HG03354 (cell line): ENCODE data around the gene DGKB.
"Not testable (repeated sequence)": the region's sequence is repeated elsewhere in the genome, so short reads cannot be mapped to it uniquely, and the experiment has no call there.

Experiments
- ATAC-seq: cut with Tn5 transposase; IDR thresholded peaks from one replicate; pipeline ENCODE4 v1.9.1; 2021; ENCODE audit warnings: mild to moderate bottlenecking; ENCODE audit not compliant: unreplicated experiment, poor library complexity, severe bottlenecking

Gene DGKB

DNA sequence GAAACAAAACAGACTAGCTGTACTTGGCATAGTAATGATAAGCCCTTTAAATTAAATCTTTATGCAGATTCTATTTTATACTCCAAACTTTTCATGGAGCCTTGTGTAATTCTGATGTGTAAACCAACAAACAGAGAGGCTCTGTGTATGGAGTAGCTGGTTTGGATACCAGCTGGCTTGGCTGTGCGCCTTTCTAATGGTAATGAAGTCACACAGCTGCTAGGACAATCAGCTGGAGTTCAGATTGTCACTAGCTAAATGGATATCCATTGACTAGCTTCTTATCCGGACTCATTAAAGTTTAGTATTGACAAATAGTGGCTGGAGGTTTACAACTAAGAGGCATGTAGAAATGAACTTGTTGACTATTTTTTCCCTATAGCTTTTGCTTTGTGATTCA is 398.4 kb downstream of the DGKB start:
- ATAC-seq: no peak

DNA sequence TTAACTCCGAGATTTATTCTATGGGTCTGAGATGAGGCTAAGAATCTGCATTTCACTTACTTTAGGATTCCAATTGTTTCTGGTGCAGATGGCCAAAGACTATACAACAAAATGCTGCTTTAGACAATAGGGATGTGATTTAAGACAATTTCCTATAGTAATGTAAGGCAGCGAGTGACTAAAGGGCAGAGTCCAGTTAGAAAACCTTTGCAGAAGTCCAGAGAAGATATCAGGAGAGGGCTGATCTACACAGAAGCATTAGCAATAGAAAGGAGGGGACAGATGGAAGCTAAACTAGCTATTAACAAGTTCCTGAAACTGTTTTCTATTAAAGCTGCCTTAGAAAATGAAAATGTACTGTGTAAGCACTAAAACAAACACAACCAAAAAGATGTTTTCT is 398.9 kb downstream of the DGKB start:
- no peak for ATAC-seq

DNA sequence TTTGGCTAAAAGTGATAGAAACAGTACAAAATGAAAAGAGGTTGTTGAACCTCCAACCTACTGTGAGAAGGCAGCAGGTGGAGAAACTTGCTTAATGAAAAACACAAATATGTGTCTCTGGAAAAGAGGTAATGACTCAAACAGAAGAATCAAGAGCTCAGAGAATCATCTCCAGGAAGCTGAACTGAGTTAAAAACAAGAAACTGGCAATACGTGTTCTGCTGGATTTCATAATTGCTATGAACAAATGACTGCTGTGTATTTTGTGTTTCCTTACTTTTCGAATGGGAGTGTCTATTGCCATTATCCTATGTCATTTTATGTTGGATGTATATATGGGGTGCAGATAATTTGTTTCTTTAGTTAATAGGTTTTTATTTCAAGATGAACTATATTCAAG is 401.1 kb downstream of the DGKB start:
- ATAC-seq: no peak

DNA sequence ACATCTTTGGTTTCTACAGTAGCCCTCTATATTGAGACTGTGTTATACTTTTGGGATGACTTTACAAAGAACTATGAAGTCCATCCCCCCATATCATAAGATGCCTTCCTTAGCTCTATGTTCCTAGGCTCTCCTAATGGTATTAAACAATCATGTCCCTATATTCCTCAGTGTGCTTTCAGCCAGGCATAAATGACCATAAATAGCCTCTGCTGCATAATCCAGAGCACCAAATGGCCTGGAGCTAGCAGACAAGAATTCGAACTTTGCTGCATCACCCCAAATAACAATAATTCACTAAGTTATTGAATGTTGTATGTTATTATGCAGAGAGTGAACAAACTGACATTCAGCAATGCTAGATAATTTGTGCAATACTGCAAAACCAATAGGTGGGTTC is 405.2 kb downstream of the DGKB start:
- no peak for ATAC-seq

DNA sequence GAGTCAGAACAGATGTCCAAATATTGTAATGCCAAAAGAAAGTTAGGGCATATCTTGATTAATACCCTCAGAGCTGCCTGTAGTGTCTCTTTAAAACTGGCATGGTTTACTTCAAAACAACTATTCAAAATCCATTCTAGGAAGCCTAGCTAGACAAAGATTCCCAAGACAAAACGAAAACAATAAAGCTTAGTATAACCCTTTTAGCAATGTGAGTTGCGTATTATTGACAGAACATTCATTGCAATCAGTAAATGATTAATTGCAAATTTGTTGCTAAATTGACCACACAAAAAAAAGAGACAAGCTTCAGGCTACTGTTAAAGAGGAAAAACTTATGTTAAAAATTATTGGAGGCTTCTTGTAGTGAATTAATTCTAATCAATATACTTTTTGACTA is 406.9 kb downstream of the DGKB start:
- ATAC-seq: no peak

DNA sequence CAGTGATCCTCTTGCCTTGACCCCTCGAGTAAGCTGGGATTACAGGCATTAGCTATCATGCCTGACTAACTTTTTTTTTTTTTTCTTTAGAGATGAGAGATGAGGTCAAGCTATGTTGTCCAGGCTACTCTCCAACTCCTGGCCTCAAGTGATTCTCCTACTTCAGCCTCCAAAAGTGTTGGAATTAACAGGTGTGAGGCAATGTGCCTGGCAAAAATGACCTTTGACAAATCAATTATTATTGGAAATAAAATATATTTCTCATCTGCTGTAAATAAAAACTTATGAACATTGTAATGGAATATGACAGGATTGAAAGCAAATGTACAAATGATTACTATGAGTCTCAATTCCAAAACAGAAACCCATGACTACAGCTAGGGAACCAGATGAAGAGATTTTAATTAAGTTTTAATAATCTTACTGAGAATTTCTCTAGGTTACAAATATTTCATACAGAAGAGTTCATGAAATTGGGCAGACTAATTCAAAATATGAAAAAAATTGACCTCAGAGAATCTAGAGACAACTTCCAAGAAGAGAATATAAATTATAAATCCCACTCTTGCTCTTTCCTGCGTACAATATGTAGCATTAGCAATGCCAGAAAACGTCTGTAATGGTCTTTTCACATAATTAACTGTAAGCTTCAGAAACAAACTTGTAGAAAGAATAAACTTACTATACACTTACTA is 414.7 kb downstream of the DGKB start:
- ATAC-seq: no peak

DNA sequence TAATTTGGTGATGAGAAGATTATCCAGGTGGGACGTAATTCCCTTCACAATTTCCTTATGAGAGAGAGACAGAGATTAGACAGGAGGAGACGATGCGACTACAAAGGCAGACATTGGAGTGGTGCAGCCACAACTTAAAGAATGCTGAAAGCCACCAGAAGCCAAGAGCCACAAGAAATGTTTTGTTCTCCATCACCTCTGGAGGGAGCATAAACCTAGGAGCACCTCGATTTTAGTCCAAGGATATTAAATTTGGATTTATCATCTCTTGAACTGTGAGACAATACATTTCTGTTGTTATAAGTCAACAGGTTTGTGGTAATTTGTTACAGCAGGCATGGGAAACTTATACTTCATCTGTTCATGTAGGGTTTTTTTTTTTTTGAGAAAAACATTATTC is 418.9 kb downstream of the DGKB start:
- ATAC-seq: no peak

DNA sequence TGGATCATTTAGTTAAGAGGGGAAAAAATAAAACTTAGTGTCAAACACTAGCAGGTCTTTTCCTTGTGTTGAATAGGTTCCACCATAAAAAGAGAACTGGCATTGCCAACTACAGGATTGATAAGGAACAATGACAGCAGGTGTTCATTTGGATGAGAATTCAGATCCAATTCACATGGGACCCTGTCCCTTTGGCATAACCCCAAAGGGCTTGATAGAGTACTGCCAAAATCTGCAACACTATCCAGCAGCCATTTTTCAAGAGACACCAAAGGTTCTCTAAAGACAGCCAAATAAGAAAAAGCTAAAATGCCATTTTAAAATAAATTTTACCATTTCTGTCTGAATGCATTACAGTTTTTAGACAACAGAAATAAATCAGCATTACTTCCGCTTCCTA is 422.3 kb downstream of the DGKB start:
- ATAC-seq: no peak

DNA sequence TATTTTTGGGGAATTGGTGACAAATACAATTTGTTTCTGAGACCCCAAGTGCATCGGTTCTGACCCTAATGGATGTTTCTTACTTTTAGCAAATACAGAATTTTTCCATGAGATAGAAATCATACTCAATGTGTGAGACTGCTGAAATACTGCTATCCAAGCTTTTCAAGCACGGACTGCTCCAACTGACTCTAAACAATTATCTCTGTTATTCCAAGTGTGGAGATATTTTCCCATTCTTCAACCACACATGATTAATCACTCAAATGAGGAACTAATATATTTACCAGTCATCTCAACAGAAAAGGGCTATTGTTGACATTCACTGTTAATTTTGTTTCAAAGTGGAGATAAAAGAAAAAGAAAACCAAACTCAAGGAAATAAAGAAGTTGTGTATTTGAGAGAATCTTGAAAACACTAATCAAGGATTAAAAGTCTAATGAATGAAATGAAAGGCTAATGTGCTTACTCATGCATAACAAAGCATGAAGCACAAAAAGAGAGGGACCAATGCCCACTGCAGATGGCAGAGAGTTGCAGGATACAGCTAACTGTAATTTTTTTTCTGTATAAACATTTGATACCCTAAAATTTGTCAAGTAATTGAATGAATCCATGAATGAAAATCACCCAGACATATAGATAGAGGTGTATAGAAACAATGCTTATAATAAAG is 423.6 kb downstream of the DGKB start:
- ATAC-seq: no peak

DNA sequence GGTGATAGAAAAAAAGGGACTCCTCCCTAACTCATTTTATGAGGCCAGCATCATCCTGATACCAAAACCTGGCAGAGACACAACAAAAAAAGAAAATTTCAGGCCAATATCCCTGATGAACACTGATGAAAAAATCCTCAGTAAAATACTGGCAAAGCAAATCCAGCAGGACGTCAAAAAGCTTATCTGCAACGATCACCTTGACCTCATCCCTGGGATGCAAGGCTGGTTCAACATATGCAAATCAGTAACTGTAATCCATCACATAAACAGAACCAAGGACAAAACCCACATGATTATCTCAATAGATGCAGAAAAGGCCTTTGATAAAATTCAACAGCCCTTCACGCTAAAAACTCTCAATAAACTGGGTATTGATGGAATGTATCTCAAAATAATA is 440.8 kb downstream of the DGKB start:
- ATAC-seq: not testable (repeated sequence)

DNA sequence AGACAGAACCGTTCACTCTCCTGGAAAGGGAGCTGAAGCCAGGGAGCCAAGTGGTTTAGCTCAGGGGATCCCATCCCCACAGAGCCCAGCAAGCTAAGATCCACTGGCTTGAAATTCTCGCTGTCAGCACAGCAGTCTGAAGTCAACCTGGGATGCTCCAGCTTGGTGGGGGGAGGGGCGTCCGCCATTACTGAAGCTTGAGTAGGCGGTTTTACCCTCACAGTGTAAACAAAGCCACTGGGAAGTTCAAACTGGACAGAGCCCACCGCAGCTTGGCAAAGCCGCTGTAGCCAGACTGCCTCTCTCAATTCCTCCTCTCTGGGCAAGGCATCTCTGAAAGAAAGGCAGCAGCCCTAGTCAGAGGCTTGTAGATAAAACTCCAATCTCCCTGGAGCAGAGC is 443.7 kb downstream of the DGKB start:
- not testable (repeated sequence) for ATAC-seq

DNA sequence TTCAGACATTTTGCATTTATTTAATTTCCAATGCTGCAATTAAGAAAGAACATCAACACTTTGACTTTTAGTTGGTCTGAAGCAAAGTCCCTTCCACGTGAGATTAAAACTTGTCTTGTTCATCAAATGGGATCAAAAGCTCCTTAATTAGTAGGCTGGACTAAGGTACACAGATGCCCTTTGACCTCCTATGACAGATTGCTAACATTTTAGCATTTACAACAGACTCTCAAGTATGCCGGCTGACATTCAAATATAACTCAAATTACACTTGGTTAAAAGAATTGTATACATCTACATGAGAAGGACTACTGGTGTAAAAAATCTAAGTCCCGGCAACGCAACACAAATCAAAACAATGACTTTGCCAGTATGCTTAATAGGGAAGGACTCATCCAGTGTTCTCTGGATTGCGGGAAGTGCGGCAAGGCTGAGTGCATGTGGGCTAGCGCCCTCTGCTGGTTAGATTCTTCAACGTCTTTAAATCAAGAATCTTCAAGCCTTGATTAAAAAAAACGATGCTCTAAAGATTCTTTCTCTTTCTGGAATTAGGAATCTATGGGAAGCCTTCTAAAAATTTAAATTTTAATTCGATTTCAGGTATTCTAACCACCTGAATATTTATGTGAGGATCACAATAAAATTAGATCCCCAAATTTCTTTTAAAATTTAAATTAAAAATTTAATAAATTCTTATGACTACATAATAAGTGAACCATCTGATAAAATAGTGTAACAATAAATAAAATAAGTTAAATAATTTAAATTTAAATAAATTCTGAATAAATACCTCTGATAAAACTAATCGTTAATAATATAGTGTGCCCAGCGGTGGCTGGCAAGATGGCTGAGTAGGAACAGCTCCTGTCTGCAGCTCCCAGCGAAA is 444.7 kb downstream of the DGKB start:
- peak; percentile 76 for ATAC-seq

DNA sequence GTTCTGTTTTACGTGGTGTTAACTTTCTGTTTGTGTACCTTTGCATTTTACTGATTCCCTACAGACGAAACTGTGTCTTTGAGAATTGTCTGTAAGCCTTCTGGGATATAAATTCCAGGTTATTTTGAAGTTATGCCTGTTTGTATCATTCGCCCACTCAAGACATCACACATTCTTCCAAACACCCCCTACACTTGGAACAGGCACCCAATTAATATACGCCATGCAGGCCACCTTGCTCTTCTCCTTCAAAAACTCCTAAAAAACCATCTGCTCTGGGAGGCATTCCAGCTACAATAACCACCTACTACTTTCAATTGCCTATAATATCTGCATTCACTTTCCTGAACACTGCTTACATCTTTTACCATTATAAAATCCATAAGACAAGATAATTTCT is 453.3 kb downstream of the DGKB start:
- no peak for ATAC-seq

DNA sequence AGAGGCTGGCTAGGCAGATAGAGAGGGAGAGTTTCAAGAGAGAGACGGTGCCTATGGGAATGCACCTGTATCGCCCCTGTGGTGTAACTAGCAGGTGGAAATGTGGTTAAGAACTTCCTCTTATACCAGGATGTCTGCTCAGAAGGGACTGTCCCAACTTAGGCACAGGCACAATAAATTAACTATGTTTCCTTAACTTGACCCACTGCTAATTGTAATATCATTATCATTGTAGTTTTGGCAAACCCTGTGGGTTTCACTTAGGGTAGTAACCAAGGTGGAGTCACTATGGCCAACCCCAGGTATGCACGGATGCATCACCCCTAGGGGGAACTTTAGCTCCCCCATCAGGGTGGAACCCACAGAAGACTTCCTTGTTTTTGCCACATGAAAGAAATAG is 455.7 kb downstream of the DGKB start:
- peak; percentile 93 for ATAC-seq

DNA sequence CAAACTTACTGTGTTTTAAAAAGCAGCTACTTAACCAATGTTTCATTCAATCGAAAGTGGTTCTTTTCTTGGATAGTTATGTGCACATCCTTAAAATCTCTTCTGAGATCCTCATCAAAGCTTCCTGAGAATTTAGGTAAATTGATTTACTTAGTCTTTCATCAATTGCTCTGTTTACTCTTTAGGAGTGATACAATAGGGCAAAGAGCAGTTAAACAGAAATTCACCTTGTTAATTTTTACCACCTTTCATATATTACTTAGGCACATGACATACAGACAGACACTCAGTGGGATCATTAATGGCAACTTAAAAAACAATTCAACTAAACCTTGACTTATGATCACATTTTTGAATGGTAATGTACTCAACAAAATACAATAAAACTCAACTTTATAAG is 456.3 kb downstream of the DGKB start:
- ATAC-seq: peak; percentile 16

DNA sequence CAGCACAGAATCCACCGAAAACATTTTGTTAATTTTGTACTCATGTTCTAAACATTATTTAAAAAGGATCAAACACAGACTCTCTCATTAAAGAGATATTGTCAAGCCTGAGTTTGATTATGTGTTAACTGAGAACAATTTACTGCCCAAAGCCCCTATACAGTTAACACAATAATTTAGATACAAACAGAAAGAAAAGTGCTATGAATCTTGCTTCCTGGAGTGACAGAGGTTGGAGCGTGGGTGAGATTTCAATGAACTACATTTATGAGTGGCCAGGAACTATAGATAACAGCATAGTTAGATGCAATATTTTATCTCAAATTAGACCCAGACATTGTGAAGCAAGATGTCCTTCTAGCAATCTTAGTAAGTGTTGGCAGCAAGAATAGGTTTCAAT is 464.2 kb downstream of the DGKB start:
- no peak for ATAC-seq

DNA sequence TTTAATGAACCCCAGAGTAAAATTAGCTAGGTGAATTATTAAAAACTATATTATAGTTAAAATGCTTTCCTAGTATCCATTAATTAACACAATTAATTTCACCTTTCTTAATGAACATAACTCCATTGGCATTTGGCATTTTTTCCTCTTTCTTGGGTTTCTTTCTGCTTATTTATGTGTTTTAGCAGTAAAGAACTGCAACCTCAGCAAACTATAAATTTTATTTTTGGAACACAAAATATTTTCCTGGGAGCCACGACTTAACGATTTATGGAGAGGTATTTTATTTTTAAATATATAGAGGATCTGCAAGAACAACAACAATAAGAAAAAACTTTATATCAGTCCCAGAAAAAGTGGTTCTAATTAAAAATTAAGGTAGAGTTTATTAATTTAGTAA is 465.7 kb downstream of the DGKB start:
- no peak for ATAC-seq

DNA sequence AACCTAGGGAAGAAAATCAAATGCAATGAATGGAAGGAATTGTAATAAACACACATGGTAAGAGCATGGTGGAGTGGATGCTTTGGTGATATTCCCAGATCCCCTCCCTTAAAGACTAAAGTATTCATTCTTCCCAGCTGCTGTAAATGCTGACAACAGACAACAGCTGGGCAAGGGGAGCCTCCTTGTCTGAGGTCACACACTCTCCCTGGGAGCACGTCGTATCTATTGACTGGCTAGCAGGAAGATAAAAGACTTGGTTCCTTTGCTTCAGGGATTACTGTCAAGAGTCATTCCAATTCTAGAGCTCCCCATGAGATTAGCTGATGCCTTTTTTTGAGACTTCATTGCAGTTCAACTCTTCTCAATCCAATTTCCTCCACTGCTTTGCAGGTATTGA is 469.6 kb downstream of the DGKB start:
- ATAC-seq: no peak

DNA sequence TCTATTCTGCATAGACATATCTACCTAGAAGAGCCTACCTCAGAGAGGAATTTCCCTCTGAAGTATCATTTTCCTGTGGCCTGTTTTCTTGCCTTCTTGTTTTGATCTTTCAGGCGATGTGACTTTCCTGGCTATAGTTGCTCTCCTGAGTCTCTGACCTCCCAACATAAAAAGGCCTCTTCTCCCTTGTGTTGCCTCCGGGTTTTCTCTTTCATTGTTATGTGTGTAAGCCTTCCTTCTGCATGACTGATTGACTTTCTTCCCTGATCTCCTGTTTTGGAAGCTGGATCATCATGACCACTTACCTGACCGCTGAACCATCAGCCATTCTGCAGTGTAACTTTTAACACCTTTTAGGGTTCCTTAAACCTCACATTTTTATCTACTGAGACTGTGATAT is 471.6 kb downstream of the DGKB start:
- ATAC-seq: no peak

DNA sequence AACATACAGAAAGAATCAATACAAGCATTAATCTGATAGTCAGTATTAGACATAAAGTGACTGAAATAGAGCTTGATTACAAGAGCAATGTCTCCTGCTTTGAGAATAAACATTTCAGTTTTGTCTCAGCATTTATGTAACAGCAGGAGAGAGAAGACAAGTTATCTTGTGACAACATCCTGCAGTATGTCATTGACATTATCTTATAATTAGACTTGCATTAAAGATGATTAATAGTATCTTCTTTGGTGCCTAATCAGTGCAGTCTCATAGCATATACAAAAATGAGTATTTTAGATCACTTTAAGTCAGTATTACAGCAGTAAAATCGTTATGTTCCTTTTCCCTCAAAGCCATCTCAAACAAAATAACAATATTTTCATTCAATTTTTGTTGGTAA is 477.0 kb downstream of the DGKB start:
- ATAC-seq: no peak

DNA sequence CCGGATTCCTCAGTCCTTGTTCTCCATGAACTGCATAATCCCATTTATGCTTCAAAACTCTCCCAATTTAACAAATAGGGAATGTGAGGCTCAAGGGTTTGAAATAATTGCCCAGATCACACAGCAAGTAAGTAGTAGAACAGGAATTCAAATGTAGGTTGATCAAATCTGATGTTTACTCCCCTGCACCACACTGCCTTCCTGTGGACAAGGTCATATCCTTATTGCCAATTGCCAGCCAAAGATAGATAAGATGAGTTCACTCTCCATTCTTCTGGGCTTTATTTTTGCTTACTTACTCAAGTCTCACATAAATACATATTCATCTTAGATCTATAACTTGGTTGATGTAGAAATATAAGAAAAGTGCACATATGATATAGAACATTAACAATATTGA is 477.9 kb downstream of the DGKB start:
- no peak for ATAC-seq
